HEK293 (cell line): ENCODE measurements around the gene NEGR1.

Experiments
- CTCF ChIA-PET: fragments of 350-600 bp; formaldehyde crosslinking; extraction: SDS; loops from one replicate; lab custom pipeline; 2021; ENCODE audit warnings: antibody characterized with exemption; lab: Yijun Ruan, JAX
- POLR2A ChIA-PET: fragments of 300-600 bp; formaldehyde crosslinking; extraction: SDS; loops from one replicate; lab custom pipeline; 2020; ENCODE audit warnings: antibody characterized with exemption, inconsistent platforms; lab: Yijun Ruan, JAX
- H3K27ac ChIP-seq: fragments of 200-500 bp; sonication (Bioruptor generic); 2 replicates; pipeline ENCODE4 v1.5.1; 2014; ENCODE audit warnings: low read depth, low read length, control low read depth, inconsistent platforms; ENCODE audit errors: extremely low read depth
- H3K36me3 ChIP-seq, 2 experiments: fragments of 200-500 bp in 1 of 2; sonication (Bioruptor generic) in 1 of 2; 1 replicate in 1 of 2; 2 replicates in 1 of 2; pipeline ENCODE4 v1.5.1; 2014 to 2017; ENCODE audit warnings: inconsistent platforms in 2 of 2, low read length in 2 of 2; ENCODE audit not compliant: control insufficient read depth in 2 of 2, insufficient read depth in 1 of 2
- H3K4me1 ChIP-seq: fragments of 200-500 bp; sonication (Bioruptor generic); 2 replicates; pipeline ENCODE4 v1.5.1; 2014; ENCODE audit warnings: mild to moderate bottlenecking, low read length, inconsistent platforms; ENCODE audit not compliant: control insufficient read depth, insufficient read depth
- H3K4me3 ChIP-seq: 2 replicates; pipeline ENCODE4 v1.5.1; 2011; ENCODE audit warnings: low read depth, mild to moderate bottlenecking, control low read depth, low read length, moderate library complexity
- H3K9me3 ChIP-seq: fragments of 200-500 bp; sonication (Bioruptor generic); 2 replicates; pipeline ENCODE4 v1.5.1; 2014; ENCODE audit warnings: low read depth, low read length, inconsistent platforms; ENCODE audit not compliant: control insufficient read depth, insufficient read depth
- BCL11B ChIP-seq: fragments of 450-650 bp; formaldehyde crosslinking; IDR thresholded peaks from 2 replicates; pipeline ENCODE4 v1.5.1; 2016; ENCODE audit warnings: low read depth, missing biosample characterization, missing genetic modification characterization
- HOXC10 ChIP-seq: sonication (generic); formaldehyde crosslinking; IDR thresholded peaks from 2 replicates; pipeline ENCODE4 v1.8.1; 2023; ENCODE audit warnings: mild to moderate bottlenecking, missing genetic modification reagents
- INSM2 ChIP-seq: fragments of 450-650 bp; formaldehyde crosslinking; IDR thresholded peaks from 2 replicates; pipeline ENCODE4 v1.5.1; 2016; ENCODE audit warnings: missing biosample characterization, missing genetic modification characterization
- KLF1 ChIP-seq: fragments of 450-650 bp; formaldehyde crosslinking; IDR thresholded peaks from 2 replicates; pipeline ENCODE4 v1.5.1; 2016; ENCODE audit warnings: missing biosample characterization, missing genetic modification characterization
- PBX3 ChIP-seq: sonication (generic); formaldehyde crosslinking; IDR thresholded peaks from 2 replicates; pipeline ENCODE4 v1.8.1; 2022; ENCODE audit warnings: mild to moderate bottlenecking, moderate library complexity, missing genetic modification reagents
- SCRT2 ChIP-seq: fragments of 450-650 bp; formaldehyde crosslinking; IDR thresholded peaks from 2 replicates; pipeline ENCODE4 v1.5.1; 2016; ENCODE audit warnings: missing biosample characterization, missing genetic modification characterization
- SETDB1 ChIP-seq: IDR thresholded peaks from one replicate; pipeline ENCODE4 v1.6.1; 2017; ENCODE audit warnings: mild to moderate bottlenecking, low read length, moderate library complexity, mixed read lengths; ENCODE audit not compliant: insufficient read length
- ZNF121 ChIP-seq: fragments of 450-650 bp; formaldehyde crosslinking; IDR thresholded peaks from 2 replicates; pipeline ENCODE4 v1.5.1; 2016; ENCODE audit warnings: missing biosample characterization, missing genetic modification characterization
- ZNF138 ChIP-seq: fragments of 450-650 bp; formaldehyde crosslinking; IDR thresholded peaks from 2 replicates; pipeline ENCODE4 v1.5.1; 2016; ENCODE audit warnings: missing biosample characterization, missing genetic modification characterization, borderline replicate concordance
- ZNF146 ChIP-seq: fragments of 450-650 bp; formaldehyde crosslinking; IDR thresholded peaks from 2 replicates; pipeline ENCODE4 v1.5.1; 2016; ENCODE audit warnings: missing biosample characterization, missing genetic modification characterization
- ZNF175 ChIP-seq: fragments of 450-650 bp; formaldehyde crosslinking; IDR thresholded peaks from 2 replicates; pipeline ENCODE4 v1.5.1; 2016; ENCODE audit warnings: missing biosample characterization, missing genetic modification characterization
- ZNF23 ChIP-seq: fragments of 450-650 bp; formaldehyde crosslinking; IDR thresholded peaks from 2 replicates; pipeline ENCODE4 v1.5.1; 2016; ENCODE audit warnings: missing biosample characterization, missing genetic modification characterization, borderline replicate concordance
- ZNF239 ChIP-seq: fragments of 450-650 bp; formaldehyde crosslinking; IDR thresholded peaks from 2 replicates; pipeline ENCODE4 v1.5.1; 2016; ENCODE audit warnings: missing biosample characterization, missing genetic modification characterization
- ZNF248 ChIP-seq: fragments of 450-650 bp; formaldehyde crosslinking; IDR thresholded peaks from 2 replicates; pipeline ENCODE4 v1.5.1; 2017; ENCODE audit warnings: missing biosample characterization, missing genetic modification characterization
- ZNF302 ChIP-seq: fragments of 450-650 bp; formaldehyde crosslinking; IDR thresholded peaks from 2 replicates; pipeline ENCODE4 v1.5.1; 2016; ENCODE audit warnings: missing biosample characterization, missing genetic modification characterization, low read depth
- ZNF311 ChIP-seq: fragments of 450-650 bp; formaldehyde crosslinking; IDR thresholded peaks from 2 replicates; pipeline ENCODE4 v1.5.1; 2017; ENCODE audit warnings: missing biosample characterization, missing genetic modification characterization, borderline replicate concordance
- ZNF391 ChIP-seq: fragments of 450-650 bp; formaldehyde crosslinking; IDR thresholded peaks from 2 replicates; pipeline ENCODE4 v1.5.1; 2016; ENCODE audit warnings: low read depth, missing biosample characterization, missing genetic modification characterization, borderline replicate concordance
- ZNF423 ChIP-seq: fragments of 450-650 bp; formaldehyde crosslinking; IDR thresholded peaks from 2 replicates; pipeline ENCODE4 v1.5.1; 2016; ENCODE audit warnings: missing biosample characterization, missing genetic modification characterization
- ZNF433 ChIP-seq: fragments of 450-650 bp; formaldehyde crosslinking; IDR thresholded peaks from 2 replicates; pipeline ENCODE4 v1.5.1; 2016; ENCODE audit warnings: missing biosample characterization, missing genetic modification characterization, low read depth
- ZNF473 ChIP-seq: fragments of 450-650 bp; formaldehyde crosslinking; IDR thresholded peaks from 2 replicates; pipeline ENCODE4 v1.5.1; 2017; ENCODE audit warnings: missing biosample characterization, missing genetic modification characterization
- ZNF529 ChIP-seq: fragments of 450-650 bp; formaldehyde crosslinking; IDR thresholded peaks from 2 replicates; pipeline ENCODE4 v1.5.1; 2017; ENCODE audit warnings: missing genetic modification characterization, missing biosample characterization; ENCODE audit not compliant: insufficient replicate concordance
- ZNF548 ChIP-seq: fragments of 450-650 bp; formaldehyde crosslinking; IDR thresholded peaks from 2 replicates; pipeline ENCODE4 v1.5.1; 2016; ENCODE audit warnings: missing biosample characterization, missing genetic modification characterization
- ZNF561 ChIP-seq: fragments of 450-650 bp; IDR thresholded peaks from 2 replicates; pipeline ENCODE4 v1.5.1; 2018; ENCODE audit warnings: missing biosample characterization, missing genetic modification characterization, borderline replicate concordance
- ZNF624 ChIP-seq: fragments of 450-650 bp; formaldehyde crosslinking; IDR thresholded peaks from 2 replicates; pipeline ENCODE4 v1.5.1; 2017; ENCODE audit warnings: missing biosample characterization, missing genetic modification characterization
- ZNF701 ChIP-seq: fragments of 450-650 bp; formaldehyde crosslinking; IDR thresholded peaks from 2 replicates; pipeline ENCODE4 v1.5.1; 2016; ENCODE audit warnings: missing biosample characterization, missing genetic modification characterization
- ZNF747 ChIP-seq: fragments of 450-650 bp; formaldehyde crosslinking; IDR thresholded peaks from 2 replicates; pipeline ENCODE4 v1.5.1; 2016; ENCODE audit warnings: missing biosample characterization, missing genetic modification characterization
- ZNF76 ChIP-seq: fragments of 450-650 bp; formaldehyde crosslinking; IDR thresholded peaks from 2 replicates; pipeline ENCODE4; 2016; ENCODE audit warnings: low read depth, missing biosample characterization, missing genetic modification characterization, borderline replicate concordance
- ZNF768 ChIP-seq: fragments of 450-650 bp; formaldehyde crosslinking; IDR thresholded peaks from 2 replicates; pipeline ENCODE4 v1.5.1; 2018; ENCODE audit warnings: missing biosample characterization, mild to moderate bottlenecking, missing genetic modification characterization
- ZNF792 ChIP-seq: fragments of 450-650 bp; formaldehyde crosslinking; IDR thresholded peaks from 2 replicates; pipeline ENCODE4 v1.5.1; 2016; ENCODE audit warnings: missing biosample characterization, missing genetic modification characterization
- ZNF843 ChIP-seq: fragments of 450-650 bp; formaldehyde crosslinking; IDR thresholded peaks from 2 replicates; pipeline ENCODE4 v1.5.1; 2016; ENCODE audit warnings: missing biosample characterization, missing genetic modification characterization
- ZSCAN23 ChIP-seq: fragments of 450-650 bp; formaldehyde crosslinking; IDR thresholded peaks from 2 replicates; pipeline ENCODE4 v1.5.1; 2016; ENCODE audit warnings: missing biosample characterization, missing genetic modification characterization
- ZXDB ChIP-seq: fragments of 450-650 bp; formaldehyde crosslinking; IDR thresholded peaks from 2 replicates; pipeline ENCODE4 v1.5.1; 2016; ENCODE audit warnings: missing biosample characterization, missing genetic modification characterization

NEGR1 gene

GRCh38 chr1:71428029-71428428 lies 854.3 kb downstream of the NEGR1 start (continued):
- no peak for TF ChIP-seq ZNF792 (tag by site-specific recombination)
- no peak for TF ChIP-seq ZNF473 (tag by site-specific recombination)
- no peak for TF ChIP-seq ZNF768 (tag by site-specific recombination)

GRCh38 chr1:71427066-71427465 lies 855.3 kb downstream of the NEGR1 start:
- no peak for TF ChIP-seq ZNF23 (tag by site-specific recombination)
- TF ChIP-seq, all 188 proteins: peak for 0
- POLR2A ChIA-PET = no interaction called here
- CTCF ChIA-PET = no interaction called here

GRCh38 chr1:71424536-71424935 lies 857.8 kb downstream of the NEGR1 start:
- no peak overlapping the region for H3K27ac ChIP-seq
- no peaks in the 10 kb centered on the region for H3K4me1 ChIP-seq
- H3K4me3 ChIP-seq = no peak overlapping the region
- POLR2A ChIA-PET = no interaction called here
- CTCF ChIA-PET = no interaction called here
- TF ChIP-seq SETDB1 (no peak), ZNF76 (no peak), ZXDB (tag by site-specific recombination) (no peak), INSM2 (tag by site-specific recombination) (no peak), ZNF121 (tag by site-specific recombination) (no peak), ZNF548 (tag by site-specific recombination) (no peak), SCRT2 (tag by site-specific recombination) (no peak), PBX3 (no peak), ZNF423 (tag by site-specific recombination) (no peak), HOXC10 (no peak), ZNF433 (no peak), ZNF701 (no peak), ZNF146 (no peak), ZNF138 (tag by site-specific recombination) (no peak), ZNF311 (tag by site-specific recombination) (no peak), ZNF302 (tag by site-specific recombination) (no peak), ZNF391 (tag by site-specific recombination) (no peak)
- H3K36me3 ChIP-seq = no peaks in the 10 kb centered on the region
- no peaks in the 10 kb centered on the region for H3K9me3 ChIP-seq

More at GRCh38 chr1:71427066-71427465, 855.3 kb downstream of the NEGR1 start:
- no peaks in the 10 kb centered on the region for H3K36me3 ChIP-seq
- H3K4me1 ChIP-seq = no peaks in the 10 kb centered on the region
- no peak overlapping the region for H3K4me3 ChIP-seq
- no peak overlapping the region for H3K27ac ChIP-seq
- no peaks in the 10 kb centered on the region for H3K9me3 ChIP-seq

GRCh38 chr1:71422221-71422620 lies 860.1 kb downstream of the NEGR1 start:
- Histone ChIP-seq H3K4me3 (no peak overlapping the region), H3K36me3 (no peaks in the 10 kb centered on the region), H3K4me1 (no peaks in the 10 kb centered on the region), H3K9me3 (no peaks in the 10 kb centered on the region), H3K27ac (no peak overlapping the region)
- ChIA-PET CTCF (no interaction called here), POLR2A (no interaction called here)
- TF ChIP-seq ZNF624 (no peak), ZNF529 (no peak), ZNF561 (tag by site-specific recombination) (no peak), ZSCAN23 (tag by site-specific recombination) (no peak), ZNF175 (no peak), ZNF792 (tag by site-specific recombination) (no peak), KLF1 (tag by site-specific recombination) (no peak), ZNF843 (tag by site-specific recombination) (no peak), ZNF747 (tag by site-specific recombination) (no peak), ZNF239 (tag by site-specific recombination) (no peak), BCL11B (no peak), ZNF248 (tag by site-specific recombination) (no peak)
